Measurements from ENCODE around the gene TEX19.
"Not testable (repeated sequence)": the region's sequence is repeated elsewhere in the genome, so short reads cannot be mapped to it uniquely, and the experiment has no call there.

TEX19 gene

GRCh38 chr17:82356845-82357355 lies 2.1 kb upstream of the TEX19 start:
- no peak for DNase-seq (ENCODE audit: low read depth)

DNA sequence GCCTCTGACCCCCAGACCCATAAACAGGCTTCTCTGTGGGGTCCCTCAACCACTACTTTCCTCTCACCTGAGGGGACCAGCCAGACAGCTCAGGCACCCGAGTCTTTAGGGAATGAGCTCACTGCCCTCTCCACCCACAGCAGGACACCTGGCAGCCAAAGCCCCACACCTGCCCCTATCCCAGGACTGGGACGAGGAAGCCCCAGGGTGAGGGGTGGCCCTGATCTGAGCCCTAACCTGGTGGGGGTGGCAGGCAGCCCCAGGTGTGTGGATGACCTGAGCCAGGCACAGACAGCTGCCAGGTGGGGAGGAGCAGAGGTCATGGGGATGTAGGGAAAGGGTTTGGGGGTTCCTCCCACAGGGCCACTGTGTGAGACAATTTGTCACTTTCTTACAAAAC lies 1.7 kb upstream of the TEX19 start:
- no peak for DNase-seq (ENCODE audit: low read depth)

DNA sequence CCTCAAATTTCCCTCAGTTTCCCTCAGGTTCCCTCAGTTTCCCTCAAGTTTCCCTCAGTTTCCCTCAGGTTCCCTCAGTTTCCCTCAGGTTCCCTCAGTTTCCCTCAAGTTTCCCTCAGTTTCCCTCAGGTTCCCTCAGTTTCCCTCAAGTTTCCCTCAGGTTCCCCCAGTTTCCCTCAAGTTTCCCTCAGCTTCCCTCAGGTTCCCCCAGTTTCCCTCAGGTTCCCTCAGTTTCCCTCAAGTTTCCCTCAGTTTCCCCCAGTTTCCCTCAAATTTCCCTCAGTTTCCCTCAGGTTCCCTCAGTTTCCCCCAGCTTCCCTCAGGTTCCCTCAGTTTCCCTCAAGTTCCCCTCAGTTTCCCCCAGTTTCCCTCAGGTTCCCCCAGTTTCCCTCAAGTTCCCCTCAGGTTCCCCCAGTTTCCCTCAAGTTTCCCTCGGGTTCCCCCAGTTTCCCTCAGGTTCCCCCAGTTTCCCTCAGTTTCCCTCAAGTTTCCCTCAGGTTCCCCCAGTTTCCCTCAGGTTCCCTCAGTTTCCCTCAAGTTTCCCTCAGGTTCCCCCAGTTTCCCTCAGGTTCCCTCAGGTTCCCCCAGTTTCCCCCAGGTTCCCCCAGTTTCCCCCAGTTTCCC lies 516 bp downstream of the TEX19 start:
- DNase-seq (ENCODE audit: low read depth) = not testable (repeated sequence)

- DNase-seq (ENCODE audit: low read depth) = no peak
Measured at GRCh38 chr17:82361885-82362633, 3.0 kb downstream of the TEX19 start.

DNA sequence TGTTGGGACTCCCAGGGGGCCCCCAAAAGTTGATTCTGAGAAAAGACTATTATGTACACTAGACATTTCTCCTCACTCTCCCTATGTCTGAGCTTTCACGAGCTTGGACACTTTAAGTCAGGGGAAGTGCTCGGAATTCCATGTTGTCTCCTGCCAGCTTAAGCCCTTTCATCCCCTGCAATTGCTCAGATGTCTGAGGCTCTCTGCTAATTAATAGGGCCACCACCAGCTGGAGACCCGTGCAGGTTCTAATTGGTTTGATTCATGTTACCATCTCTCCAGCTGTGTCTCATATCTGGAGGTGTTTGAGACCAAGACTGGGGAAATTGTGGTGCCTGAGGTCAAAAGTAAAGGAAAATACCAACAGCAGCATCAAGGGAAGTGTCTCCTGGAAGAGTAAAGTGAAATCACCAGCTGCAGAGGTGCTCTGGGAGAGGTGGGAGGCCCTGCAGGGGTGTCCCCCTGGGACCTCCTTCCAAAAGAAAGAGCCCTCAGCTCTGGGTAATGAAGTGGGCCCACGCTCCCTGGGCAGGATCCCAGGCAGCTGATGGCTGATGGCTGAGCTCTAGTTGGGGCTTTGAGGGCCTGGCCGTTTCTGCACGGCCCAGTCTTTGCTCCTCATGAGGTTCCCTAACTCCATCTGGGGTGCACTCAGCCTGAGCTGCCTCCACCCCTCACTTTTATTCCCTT lies 6.7 kb downstream of the TEX19 start:
- DNase-seq (ENCODE audit: low read depth) = no peak

DNA sequence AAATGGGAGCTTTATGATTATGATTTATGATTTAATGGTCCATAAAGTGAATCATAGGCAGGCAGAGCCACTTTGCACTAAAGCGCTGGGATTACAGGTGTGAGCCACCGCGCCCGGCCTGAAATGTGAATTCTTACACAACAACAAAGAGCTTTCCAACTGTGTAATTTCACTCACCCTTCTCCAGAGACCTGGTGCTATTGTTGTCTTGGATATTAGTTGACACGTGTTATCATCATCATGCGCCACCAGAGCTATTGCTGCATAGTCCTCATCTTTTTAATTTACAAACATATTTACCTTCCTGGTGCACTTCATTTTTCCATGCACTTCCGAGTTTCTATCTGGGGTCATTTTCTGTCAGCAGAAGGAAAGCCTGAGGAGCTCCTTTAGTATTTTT lies 7.7 kb downstream of the TEX19 start:
- DNase-seq (ENCODE audit: low read depth) = no peak

DNA sequence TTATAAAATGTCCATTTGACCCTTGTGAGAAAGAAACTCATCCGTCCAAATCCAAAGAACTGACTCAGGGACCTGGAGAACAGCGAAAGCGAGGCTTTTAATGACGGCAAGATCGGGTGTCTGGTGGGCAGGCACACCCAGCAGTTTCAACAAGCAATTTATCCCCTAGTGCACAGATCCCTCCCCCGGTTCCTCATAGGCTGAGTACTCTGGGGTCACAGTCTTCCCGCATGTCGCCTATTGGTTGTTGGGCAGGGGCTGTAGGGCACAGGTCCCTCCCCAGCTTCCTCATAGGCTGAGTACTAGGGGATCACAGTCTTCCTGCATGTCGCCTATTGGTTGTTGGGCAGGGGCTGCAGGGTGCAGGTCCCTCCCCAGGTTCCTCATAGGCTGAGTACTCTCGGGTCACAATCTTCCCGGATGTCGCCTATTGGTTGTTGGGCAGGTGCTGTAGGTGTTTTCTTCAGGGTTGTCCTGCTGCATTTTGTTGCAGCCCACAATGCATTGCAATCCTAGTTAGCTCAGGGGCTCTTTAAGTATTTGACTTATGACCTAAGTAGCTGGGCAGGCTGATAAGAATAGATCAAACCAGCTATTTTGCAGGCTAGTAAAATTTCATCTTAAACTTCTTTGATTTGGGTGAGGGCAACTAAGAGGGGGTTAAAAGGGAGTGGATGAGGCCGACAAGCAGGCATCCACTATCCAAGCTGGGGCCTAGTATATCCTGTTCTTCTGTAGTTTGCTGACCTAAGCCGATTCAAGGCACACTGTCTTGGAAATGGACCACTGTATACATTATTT lies 8.9 kb downstream of the TEX19 start:
- DNase-seq (ENCODE audit: low read depth) = no peak

DNA sequence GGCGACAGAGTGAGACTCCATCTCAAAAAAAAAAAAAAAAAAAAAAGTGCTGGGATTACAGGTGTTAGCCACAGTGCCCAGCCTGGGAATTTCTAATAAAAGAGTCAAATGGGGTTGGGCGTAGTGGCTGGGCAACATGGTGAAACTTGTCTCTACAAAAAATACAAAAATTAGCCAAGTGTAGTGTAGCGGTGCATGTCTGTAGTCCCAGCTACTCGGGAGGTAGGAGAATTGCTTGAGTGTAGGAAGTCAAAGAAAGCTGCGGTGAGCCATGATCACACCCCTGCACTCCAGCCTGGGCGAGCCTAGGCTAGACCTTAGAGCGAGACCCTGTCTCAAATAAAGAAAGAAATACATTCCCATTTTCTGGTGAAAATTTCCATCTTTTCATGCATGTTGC lies 10.2 kb downstream of the TEX19 start:
- DNase-seq (ENCODE audit: low read depth) = no peak

- no peak for DNase-seq (ENCODE audit: low read depth)
Measured at GRCh38 chr17:82370471-82371332, 11.7 kb downstream of the TEX19 start.

- no peak for DNase-seq (ENCODE audit: low read depth)
Measured at GRCh38 chr17:82371333-82372248, 12.5 kb downstream of the TEX19 start, which contains the start of gene UTS2R. Gene UTS2R, plus strand, starts transcription at chr17:82371765. Its CDS starts 2,560 bp downstream, at chr17:82374325.

- no peak for DNase-seq (ENCODE audit: low read depth)
Measured at GRCh38 chr17:82372249-82373071, 13.4 kb downstream of the TEX19 start.

GRCh38 chr17:82373072-82373452 lies 14.0 kb downstream of the TEX19 start:
- DNase-seq (ENCODE audit: low read depth) = not testable (repeated sequence)

GRCh38 chr17:82373731-82374625 lies 14.9 kb downstream of the TEX19 start:
- DNase-seq (ENCODE audit: low read depth) = no peak

DNA sequence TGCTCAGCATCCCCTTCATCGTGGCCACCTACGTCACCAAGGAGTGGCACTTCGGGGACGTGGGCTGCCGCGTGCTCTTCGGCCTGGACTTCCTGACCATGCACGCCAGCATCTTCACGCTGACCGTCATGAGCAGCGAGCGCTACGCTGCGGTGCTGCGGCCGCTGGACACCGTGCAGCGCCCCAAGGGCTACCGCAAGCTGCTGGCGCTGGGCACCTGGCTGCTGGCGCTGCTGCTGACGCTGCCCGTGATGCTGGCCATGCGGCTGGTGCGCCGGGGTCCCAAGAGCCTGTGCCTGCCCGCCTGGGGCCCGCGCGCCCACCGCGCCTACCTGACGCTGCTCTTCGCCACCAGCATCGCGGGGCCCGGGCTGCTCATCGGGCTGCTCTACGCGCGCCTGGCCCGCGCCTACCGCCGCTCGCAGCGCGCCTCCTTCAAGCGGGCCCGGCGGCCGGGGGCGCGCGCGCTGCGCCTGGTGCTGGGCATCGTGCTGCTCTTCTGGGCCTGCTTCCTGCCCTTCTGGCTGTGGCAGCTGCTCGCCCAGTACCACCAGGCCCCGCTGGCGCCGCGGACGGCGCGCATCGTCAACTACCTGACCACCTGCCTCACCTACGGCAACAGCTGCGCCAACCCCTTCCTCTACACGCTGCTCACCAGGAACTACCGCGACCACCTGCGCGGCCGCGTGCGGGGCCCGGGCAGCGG lies 15.7 kb downstream of the TEX19 start:
- DNase-seq (ENCODE audit: low read depth) = no peak

DNA sequence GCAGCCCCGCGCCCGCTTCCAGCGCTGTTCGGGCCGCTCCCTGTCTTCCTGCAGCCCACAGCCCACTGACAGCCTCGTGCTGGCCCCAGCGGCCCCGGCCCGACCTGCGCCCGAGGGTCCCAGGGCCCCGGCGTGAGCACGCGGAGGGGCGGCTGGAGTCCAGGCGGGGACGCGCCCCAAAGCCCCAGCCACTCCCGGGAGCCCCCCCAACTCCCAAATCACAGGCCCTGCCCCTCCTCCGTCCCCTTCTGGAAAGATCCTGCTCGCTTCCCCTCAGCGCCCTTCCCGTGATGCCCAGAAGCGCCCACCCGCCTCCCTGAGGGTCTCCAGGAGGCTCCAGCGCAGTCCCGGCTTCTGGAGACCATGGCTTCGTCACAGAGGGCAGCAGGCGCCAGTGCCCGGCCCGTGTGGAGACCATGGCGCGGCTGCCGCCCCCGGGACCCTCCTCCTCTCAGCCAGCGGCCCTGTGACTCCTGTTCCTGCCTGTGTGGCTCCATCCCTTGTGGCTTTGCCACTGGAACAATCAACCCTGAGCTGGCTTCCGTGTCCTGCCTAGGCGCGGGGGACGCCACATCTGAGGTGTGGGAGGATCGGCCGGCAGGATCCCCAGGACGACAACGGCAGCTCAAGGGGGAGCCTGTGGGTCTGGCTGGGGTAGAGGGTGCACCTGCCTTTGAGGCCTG lies 16.5 kb downstream of the TEX19 start:
- no peak for DNase-seq (ENCODE audit: low read depth)

DNA sequence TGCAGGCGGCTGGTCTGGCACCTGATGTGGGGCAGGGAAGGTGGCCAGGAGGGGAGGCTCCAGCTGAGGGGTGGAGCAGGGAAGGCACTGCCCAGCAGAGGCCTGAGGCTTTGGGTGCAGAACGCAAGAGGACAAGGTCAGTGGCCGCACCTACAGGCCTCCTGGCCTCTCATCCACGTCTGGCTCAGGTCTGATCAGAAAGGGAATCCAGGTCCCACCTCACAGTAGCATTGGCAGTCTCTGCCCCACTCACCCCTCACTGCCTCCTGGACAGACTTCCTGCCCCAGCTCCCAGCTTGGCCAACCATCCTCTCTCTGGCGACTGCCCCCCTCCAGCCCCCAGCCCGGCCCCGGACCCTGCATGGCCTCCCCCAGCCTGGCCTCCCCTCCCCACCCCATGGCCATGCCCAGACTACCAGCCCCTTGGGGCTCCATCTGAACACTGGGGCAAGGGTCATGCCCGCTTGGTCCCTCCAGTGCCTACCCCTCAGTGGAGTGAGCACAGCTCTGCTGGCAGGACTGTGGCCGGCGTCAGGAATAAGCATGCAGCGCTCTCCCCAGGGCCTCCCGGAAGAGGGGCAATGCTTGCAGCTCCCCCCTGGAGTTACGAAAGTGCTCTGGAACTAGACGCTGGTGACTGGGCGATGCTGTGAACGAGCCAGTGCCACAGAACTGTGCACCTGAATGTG lies 17.1 kb downstream of the TEX19 start:
- no peak for DNase-seq (ENCODE audit: low read depth)
